HEK293 (cell line): ENCODE data around the gene WDR47.

ENCODE experiments used
- ATF2 ChIP-seq: fragments of 450-650 bp; formaldehyde crosslinking; IDR thresholded peaks from 2 replicates; pipeline ENCODE4 v1.5.1; 2016; ENCODE audit warnings: missing biosample characterization, missing genetic modification characterization, low read depth
- EGR2 ChIP-seq: fragments of 450-650 bp; formaldehyde crosslinking; IDR thresholded peaks from 2 replicates; pipeline ENCODE4 v1.5.1; 2016; ENCODE audit warnings: low read depth, missing biosample characterization, missing genetic modification characterization
- FEZF1 ChIP-seq: fragments of 450-650 bp; formaldehyde crosslinking; IDR thresholded peaks from 2 replicates; pipeline ENCODE4 v1.5.1; 2016; ENCODE audit warnings: missing biosample characterization, missing genetic modification characterization
- INSM2 ChIP-seq: fragments of 450-650 bp; formaldehyde crosslinking; IDR thresholded peaks from 2 replicates; pipeline ENCODE4 v1.5.1; 2016; ENCODE audit warnings: missing biosample characterization, missing genetic modification characterization
- OVOL3 ChIP-seq: fragments of 450-650 bp; formaldehyde crosslinking; IDR thresholded peaks from 2 replicates; pipeline ENCODE4 v1.5.1; 2016; ENCODE audit warnings: missing biosample characterization, missing genetic modification characterization
- SETDB1 ChIP-seq: IDR thresholded peaks from one replicate; pipeline ENCODE4 v1.6.1; 2017; ENCODE audit warnings: mild to moderate bottlenecking, low read length, moderate library complexity, mixed read lengths; ENCODE audit not compliant: insufficient read length
- SP2 ChIP-seq: fragments of 450-650 bp; formaldehyde crosslinking; IDR thresholded peaks from 2 replicates; pipeline ENCODE4 v1.5.1; 2016; ENCODE audit warnings: missing biosample characterization, missing genetic modification characterization
- ZBTB26 ChIP-seq: fragments of 450-650 bp; formaldehyde crosslinking; optimal IDR thresholded peaks from 2 replicates; pipeline ENCODE3; 2016; ENCODE audit warnings: missing biosample characterization, mild to moderate bottlenecking, missing genetic modification characterization
- ZFP3 ChIP-seq: fragments of 450-650 bp; formaldehyde crosslinking; IDR thresholded peaks from 2 replicates; pipeline ENCODE4 v1.5.1; 2016; ENCODE audit warnings: low read depth, missing biosample characterization, missing genetic modification characterization
- ZNF174 ChIP-seq: fragments of 450-650 bp; formaldehyde crosslinking; IDR thresholded peaks from 2 replicates; pipeline ENCODE4 v1.5.0; 2017; ENCODE audit warnings: missing biosample characterization, mild to moderate bottlenecking, missing genetic modification characterization
- ZNF18 ChIP-seq: fragments of 450-650 bp; formaldehyde crosslinking; IDR thresholded peaks from 2 replicates; pipeline ENCODE4 v1.5.1; 2016; ENCODE audit warnings: missing biosample characterization, missing genetic modification characterization
- ZNF280C ChIP-seq: fragments of 450-650 bp; formaldehyde crosslinking; IDR thresholded peaks from 2 replicates; pipeline ENCODE4 v1.5.1; 2016; ENCODE audit warnings: missing biosample characterization, missing genetic modification characterization
- ZNF391 ChIP-seq: fragments of 450-650 bp; formaldehyde crosslinking; IDR thresholded peaks from 2 replicates; pipeline ENCODE4 v1.5.1; 2016; ENCODE audit warnings: low read depth, missing biosample characterization, missing genetic modification characterization, borderline replicate concordance
- ZNF394 ChIP-seq: fragments of 450-650 bp; formaldehyde crosslinking; IDR thresholded peaks from 2 replicates; pipeline ENCODE4 v1.5.1; 2016; ENCODE audit warnings: missing biosample characterization, missing genetic modification characterization, mild to moderate bottlenecking, moderate library complexity, borderline replicate concordance
- ZNF423 ChIP-seq: fragments of 450-650 bp; formaldehyde crosslinking; IDR thresholded peaks from 2 replicates; pipeline ENCODE4 v1.5.1; 2016; ENCODE audit warnings: missing biosample characterization, missing genetic modification characterization
- ZNF501 ChIP-seq: fragments of 450-650 bp; formaldehyde crosslinking; IDR thresholded peaks from 2 replicates; pipeline ENCODE4 v1.5.1; 2016; ENCODE audit warnings: missing biosample characterization, missing genetic modification characterization
- ZNF548 ChIP-seq: fragments of 450-650 bp; formaldehyde crosslinking; IDR thresholded peaks from 2 replicates; pipeline ENCODE4 v1.5.1; 2016; ENCODE audit warnings: missing biosample characterization, missing genetic modification characterization
- ZNF549 ChIP-seq: fragments of 450-650 bp; IDR thresholded peaks from 2 replicates; pipeline ENCODE4 v1.5.1; 2018; ENCODE audit warnings: missing biosample characterization, missing genetic modification characterization, mild to moderate bottlenecking, inconsistent platforms, moderate library complexity
- ZNF555 ChIP-seq: fragments of 450-650 bp; formaldehyde crosslinking; conservative IDR thresholded peaks from 2 replicates; pipeline ENCODE4 v1.5.1; 2017; ENCODE audit warnings: missing biosample characterization, mild to moderate bottlenecking, missing genetic modification characterization, inconsistent platforms
- ZNF561 ChIP-seq: fragments of 450-650 bp; IDR thresholded peaks from 2 replicates; pipeline ENCODE4 v1.5.1; 2018; ENCODE audit warnings: missing biosample characterization, missing genetic modification characterization, borderline replicate concordance
- ZNF600 ChIP-seq: fragments of 450-650 bp; formaldehyde crosslinking; IDR thresholded peaks from 2 replicates; pipeline ENCODE4 v1.5.1; 2016; ENCODE audit warnings: missing biosample characterization, missing genetic modification characterization
- ZNF654 ChIP-seq: fragments of 450-650 bp; formaldehyde crosslinking; IDR thresholded peaks from 2 replicates; pipeline ENCODE4 v1.5.1; 2016; ENCODE audit warnings: low read depth, missing biosample characterization, missing genetic modification characterization
- ZNF692 ChIP-seq: fragments of 450-650 bp; formaldehyde crosslinking; IDR thresholded peaks from 2 replicates; pipeline ENCODE4 v1.5.1; 2016; ENCODE audit warnings: missing biosample characterization, missing genetic modification characterization
- ZNF785 ChIP-seq: fragments of 450-650 bp; formaldehyde crosslinking; IDR thresholded peaks from 2 replicates; pipeline ENCODE4 v1.5.1; 2016; ENCODE audit warnings: missing biosample characterization, missing genetic modification characterization
- ZNF791 ChIP-seq: fragments of 450-650 bp; formaldehyde crosslinking; IDR thresholded peaks from 2 replicates; pipeline ENCODE4 v1.5.1; 2016; ENCODE audit warnings: missing biosample characterization, missing genetic modification characterization
- ZNF792 ChIP-seq: fragments of 450-650 bp; formaldehyde crosslinking; IDR thresholded peaks from 2 replicates; pipeline ENCODE4 v1.5.1; 2016; ENCODE audit warnings: missing biosample characterization, missing genetic modification characterization

The WDR47 gene

GRCh38 chr1:109090196-109091077 is 48.5 kb upstream of the WDR47 start, which contains the start of gene TMEM167B (continued):
- TF ChIP-seq FEZF1 (tag by site-specific recombination) (peak; percentile 30; the same call in 1 of the 2 replicates), EGR2 (0 out of 2 replicates have a peak, but pooled peaks have one; percentile 15), ZNF501 (tag by site-specific recombination) (peak; percentile 99), ZNF561 (tag by site-specific recombination) (peak; percentile 30; the same call in 1 of the 2 replicates), ZNF391 (tag by site-specific recombination) (peak; percentile 91; the same call in 1 of the 2 replicates), OVOL3 (tag by site-specific recombination) (peak; percentile 82; the same call in 1 of the 2 replicates), ZBTB26 (peak; percentile 40), ZFP3 (tag by site-specific recombination) (no peak), INSM2 (tag by site-specific recombination) (peak; percentile 88), ZNF18 (tag by site-specific recombination) (peak; percentile 98), ZNF692 (tag by site-specific recombination) (peak; percentile 85), SETDB1 (peak; percentile 82), ZNF423 (tag by site-specific recombination) (no peak), ZNF549 (tag by site-specific recombination) (no peak), ZNF555 (no peak), ZNF280C (tag by site-specific recombination) (no peak), ZNF654 (0 out of 2 replicates have a peak, but pooled peaks have one; percentile 5), ZNF600 (tag by site-specific recombination) (peak; percentile 94), ATF2 (peak; percentile 68), ZNF791 (tag by site-specific recombination) (no peak), SP2 (tag by site-specific recombination) (peak; percentile 73), ZNF548 (tag by site-specific recombination) (no peak), ZNF394 (tag by site-specific recombination) (peak; percentile 68; the same call in 1 of the 2 replicates), ZNF785 (tag by site-specific recombination) (no peak), ZNF174 (tag by site-specific recombination) (no peak), ZNF792 (tag by site-specific recombination) (no peak)
